Sigmoid colon (tissue), 4 donors: Measurements from ENCODE around the gene S1PR3.

ENCODE experiments used
- CTCF ChIP-seq, 4 experiments: fragments of 450-650 bp in 3 of 4; fragments of 200-600 bp in 1 of 4; IDR thresholded peaks; one replicate each; pipeline ENCODE4 v1.5.1; 2016 to 2019; ENCODE audit warnings: antibody characterized with exemption in 4 of 4, mild to moderate bottlenecking in 3 of 4, moderate library complexity in 2 of 4
- EP300 ChIP-seq, 4 donors: sonication (generic); formaldehyde crosslinking; IDR thresholded peaks; one replicate each; pipeline ENCODE4 v1.6.1; 2017; ENCODE audit warnings: antibody characterized with exemption in 4 of 4
- POLR2AphosphoS5 ChIP-seq, 4 donors: sonication (generic); formaldehyde crosslinking; IDR thresholded peaks; one replicate each; pipeline ENCODE4 v1.6.1; 2017; ENCODE audit warnings: antibody characterized with exemption in 4 of 4

DNA sequence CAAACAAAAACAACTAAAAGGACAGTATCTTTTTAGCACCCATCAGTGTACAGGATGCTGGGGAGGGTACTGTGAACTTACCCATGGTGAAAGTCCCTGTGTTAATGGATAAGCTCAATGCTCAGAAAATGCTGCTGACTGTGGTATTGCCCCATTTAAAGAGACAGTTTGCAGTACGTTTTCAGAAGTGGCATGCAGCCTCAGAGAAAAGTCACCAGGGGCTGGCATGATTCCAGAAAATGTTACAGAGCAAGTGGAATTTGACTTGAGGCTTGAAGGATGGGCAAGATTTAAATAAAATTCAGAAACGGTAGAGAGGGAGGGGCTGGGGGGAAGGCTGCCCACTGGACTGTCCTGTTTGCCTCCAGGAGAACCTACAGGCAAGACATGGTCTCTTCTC is 7.2 kb downstream of the S1PR3 start:
- TF ChIP-seq POLR2AphosphoS5 (IDR thresholded peaks at IDR 0.05), result no peak
- TF ChIP-seq CTCF (IDR thresholded peaks at IDR 0.05), result no peak
- TF ChIP-seq EP300 (IDR thresholded peaks at IDR 0.05), result no peak
